HG03280 (cell line): Measurements from ENCODE around the gene FPR2.
"Not testable (repeated sequence)": the region's sequence is repeated elsewhere in the genome, so short reads cannot be mapped to it uniquely, and the experiment has no call there.

Experiments
- ATAC-seq: cut with Tn5 transposase; IDR thresholded peaks from one replicate; pipeline ENCODE4 v1.9.1; 2021; ENCODE audit warnings: mild to moderate bottlenecking, moderate library complexity; ENCODE audit not compliant: unreplicated experiment

FPR2 gene

GRCh38 chr19:51760697-51761356, at the start of gene FPR2:
FPR2 (plus strand) TSS chr19:51761180; CDS start chr19:51768659, 7,479 bp downstream.
- ATAC-seq = no peak

- ATAC-seq = no peak
Observed at GRCh38 chr19:51711702-51712101, 49.3 kb upstream of the FPR2 start.

- no peak for ATAC-seq
Observed at GRCh38 chr19:51712461-51713081, 48.4 kb upstream of the FPR2 start.

- ATAC-seq = no peak
Observed at GRCh38 chr19:51713319-51714285, 47.4 kb upstream of the FPR2 start.

GRCh38 chr19:51714848-51715247, 46.1 kb upstream of the FPR2 start:
- no peak for ATAC-seq

- ATAC-seq = no peak
Observed at GRCh38 chr19:51715850-51716249, 45.1 kb upstream of the FPR2 start.

GRCh38 chr19:51716925-51717324, 44.1 kb upstream of the FPR2 start:
- no peak for ATAC-seq

GRCh38 chr19:51719251-51719988, 41.6 kb upstream of the FPR2 start:
- ATAC-seq = no peak

GRCh38 chr19:51721905-51722304, 39.1 kb upstream of the FPR2 start:
- no peak for ATAC-seq

GRCh38 chr19:51722492-51722891, 38.5 kb upstream of the FPR2 start:
- ATAC-seq = no peak

- ATAC-seq = no peak
Observed at GRCh38 chr19:51724543-51724942, 36.4 kb upstream of the FPR2 start.

- no peak for ATAC-seq
Observed at GRCh38 chr19:51726049-51726448, 34.9 kb upstream of the FPR2 start.

- ATAC-seq = no peak
Observed at GRCh38 chr19:51727349-51727880, 33.6 kb upstream of the FPR2 start.

GRCh38 chr19:51729781-51730180, 31.2 kb upstream of the FPR2 start:
- no peak for ATAC-seq

GRCh38 chr19:51733742-51734522, 27.0 kb upstream of the FPR2 start:
- ATAC-seq = no peak

- ATAC-seq = no peak
Observed at GRCh38 chr19:51735759-51736449, 25.1 kb upstream of the FPR2 start.

GRCh38 chr19:51737389-51737788, 23.6 kb upstream of the FPR2 start:
- no peak for ATAC-seq

- ATAC-seq = no peak
Observed at GRCh38 chr19:51737924-51738323, 23.1 kb upstream of the FPR2 start.

- not testable (repeated sequence) for ATAC-seq
Observed at GRCh38 chr19:51738523-51738922, 22.5 kb upstream of the FPR2 start.
